Activated naive CD4-positive, alpha-beta T cell treated with anti-CD3 and anti-CD28 coated beads for 36 hours (primary cell): ENCODE results near the gene SLC9C1. TPM values are rescaled to one million over a fixed set of nuclear protein-coding genes. Genes with fewer than 3 reads are reported as not detected.

ENCODE experiments used
- CTCF ChIA-PET: fragments of 350-600 bp; sonication (Branson Sonifier 250); formaldehyde crosslinking; loops from one replicate; lab custom pipeline; 2021; ENCODE audit warnings: antibody characterized with exemption; lab: Charles Lee
- DNase-seq: peaks from one replicate; pipeline ENCODE4 v3.0.0-alpha.2; 2020
- H3K27ac Mint-ChIP-seq: one replicate; pipeline ENCODE4 v1.8.0; 2021; ENCODE audit warnings: mild to moderate bottlenecking, mixed read lengths
- H3K27me3 Mint-ChIP-seq: one replicate; pipeline ENCODE4 v1.8.0; 2021; ENCODE audit warnings: low read depth, mixed read lengths
- H3K36me3 Mint-ChIP-seq: one replicate; pipeline ENCODE4 v1.8.0; 2021; ENCODE audit warnings: low read depth, mixed read lengths
- H3K4me1 Mint-ChIP-seq: one replicate; pipeline ENCODE4 v1.8.0; 2021; ENCODE audit warnings: low read depth, mixed read lengths
- H3K4me3 Mint-ChIP-seq: one replicate; pipeline ENCODE4 v1.8.0; 2021; ENCODE audit warnings: mild to moderate bottlenecking, moderate library complexity, mixed read lengths
- H3K9me3 Mint-ChIP-seq: one replicate; pipeline ENCODE4 v1.8.0; 2021; ENCODE audit warnings: mixed read lengths
- intact Hi-C: fragments of 100-400 bp; cut with micrococcal nuclease; formaldehyde crosslinking; loops from one replicate; pipeline ENCODE4 v1.15.1; 2023
- total RNA-seq, 2 experiments: library from RNA; stranded (reverse); gene quantifications; one replicate each; pipeline ENCODE4 v1.2.3, GENCODE V29; 2021

The SLC9C1 gene
- not detected for total RNA-seq

- Mint-ChIP-seq H3K27me3 (no peaks in the 10 kb centered on the region), H3K4me1 (peaks cover 19% of the 10 kb centered on the region), H3K27ac (peak within 1 kb of the TSS; percentile 20), H3K9me3 (no peaks in the 10 kb centered on the region), H3K36me3 (no peaks in the 10 kb centered on the region), H3K4me3 (peak within 1 kb of the TSS; percentile 60)
- CTCF ChIA-PET = interaction anchor here (0.5 to 5.8 kb wide), 52 partner anchors 9 to 394 kb away, joined by 3 to 46 read pairs (median 5); partner anchors contain the start of gene CD200
- peak; percentile 72 for DNase-seq
- intact Hi-C loops = loop anchor here (1.0 to 5.0 kb wide), 7 partner anchors 34 to 349 kb away; partner anchors contain the start of gene CCDC80
These were observed at the start of gene SLC9C1 for GRCh38 chr3:112293368-112294321. SLC9C1 (minus strand) TSS chr3:112294216; CDS start chr3:112286791, 7,425 bp downstream.

GRCh38 chr3:112341386-112341785 lies 47.4 kb upstream of the SLC9C1 start:
- Mint-ChIP-seq H3K9me3 (no peaks in the 10 kb centered on the region), H3K27ac (peak overlapping the region; percentile 77), H3K36me3 (peaks cover 57% of the 10 kb centered on the region), H3K4me1 (peaks cover 77% of the 10 kb centered on the region), H3K27me3 (no peaks in the 10 kb centered on the region), H3K4me3 (no peak overlapping the region)
- intact Hi-C loops = no loop called here
- DNase-seq = no peak
- CTCF ChIA-PET = no interaction called here

GRCh38 chr3:112339609-112340008 lies 45.6 kb upstream of the SLC9C1 start:
- H3K4me1 Mint-ChIP-seq = peaks cover 77% of the 10 kb centered on the region
- no peak for DNase-seq
- H3K4me3 Mint-ChIP-seq = peak overlapping the region; percentile 3
- H3K36me3 Mint-ChIP-seq = peaks cover 58% of the 10 kb centered on the region
- H3K9me3 Mint-ChIP-seq = no peaks in the 10 kb centered on the region
- H3K27me3 Mint-ChIP-seq = no peaks in the 10 kb centered on the region
- intact Hi-C loops = loop anchor here (5.0 to 10.0 kb wide), 4 partner anchors 635 to 792 kb away; partner anchors contain the start of gene CD200R1
- peak overlapping the region; percentile 87 for H3K27ac Mint-ChIP-seq
- CTCF ChIA-PET = interaction anchor here (1.9 kb wide), 1 partner anchor 17 kb away, joined by 4 read pairs; no protein-coding TSS in a partner anchor

- no peaks in the 10 kb centered on the region for H3K27me3 Mint-ChIP-seq
- peak overlapping the region; percentile 3 for H3K4me3 Mint-ChIP-seq
- peaks cover 55% of the 10 kb centered on the region for H3K36me3 Mint-ChIP-seq
- H3K27ac Mint-ChIP-seq = peak overlapping the region; percentile 87
- intact Hi-C loops = loop anchor here (5.0 to 10.0 kb wide), 4 partner anchors 636 to 792 kb away; partner anchors contain the start of gene CD200R1
- H3K9me3 Mint-ChIP-seq = no peaks in the 10 kb centered on the region
- DNase-seq = no peak
- H3K4me1 Mint-ChIP-seq = peaks cover 72% of the 10 kb centered on the region
- CTCF ChIA-PET = interaction anchor here (1.0 to 1.9 kb wide), 7 partner anchors 18 to 194 kb away, joined by 3 to 7 read pairs (median 4); no protein-coding TSS in a partner anchor
These were observed 45.1 kb upstream of the SLC9C1 start for GRCh38 chr3:112339134-112339533.

- CTCF ChIA-PET = interaction anchor here (0.7 to 1.9 kb wide), 9 partner anchors 11 to 195 kb away, joined by 3 to 7 read pairs (median 4); no protein-coding TSS in a partner anchor
- peaks cover 69% of the 10 kb centered on the region for H3K4me1 Mint-ChIP-seq
- H3K27ac Mint-ChIP-seq = peak overlapping the region; percentile 87
- peaks cover 55% of the 10 kb centered on the region for H3K36me3 Mint-ChIP-seq
- H3K27me3 Mint-ChIP-seq = no peaks in the 10 kb centered on the region
- H3K9me3 Mint-ChIP-seq = no peaks in the 10 kb centered on the region
- no peak for DNase-seq
- peak overlapping the region; percentile 33 for H3K4me3 Mint-ChIP-seq
- intact Hi-C loops = loop anchor here (1.0 to 10.0 kb wide), 11 partner anchors 12 to 791 kb away; partner anchors contain the start of genes BTLA and CD200R1
These were observed 44.7 kb upstream of the SLC9C1 start for GRCh38 chr3:112338727-112339056.

- peaks cover 66% of the 10 kb centered on the region for H3K4me1 Mint-ChIP-seq
- H3K36me3 Mint-ChIP-seq = peaks cover 56% of the 10 kb centered on the region
- no peaks in the 10 kb centered on the region for H3K9me3 Mint-ChIP-seq
- peak overlapping the region; percentile 33 for H3K4me3 Mint-ChIP-seq
- CTCF ChIA-PET = interaction anchor here (0.7 to 6.6 kb wide), 10 partner anchors 11 to 195 kb away, joined by 3 to 41 read pairs (median 4); no protein-coding TSS in a partner anchor
- peak; percentile 33 for DNase-seq
- intact Hi-C loops = loop anchor here (1.0 to 10.0 kb wide), 11 partner anchors 12 to 791 kb away; partner anchors contain the start of genes BTLA and CD200R1
- no peaks in the 10 kb centered on the region for H3K27me3 Mint-ChIP-seq
- peak overlapping the region; percentile 87 for H3K27ac Mint-ChIP-seq
These were observed 44.2 kb upstream of the SLC9C1 start for GRCh38 chr3:112338021-112338726.

GRCh38 chr3:112335434-112335781 lies 41.4 kb upstream of the SLC9C1 start:
- intact Hi-C loops = loop anchor here (1.0 to 10.0 kb wide), 7 partner anchors 55 to 788 kb away; partner anchors contain the start of genes CD200R1 and SLC35A5
- peak overlapping the region; percentile 99 for H3K27ac Mint-ChIP-seq
- DNase-seq = peak; percentile 38
- peak overlapping the region; percentile 94 for H3K4me3 Mint-ChIP-seq
- CTCF ChIA-PET = interaction anchor here (0.8 to 6.6 kb wide), 6 partner anchors 26 to 185 kb away, joined by 3 to 41 read pairs (median 10); partner anchors contain the start of gene SLC9C1
- H3K4me1 Mint-ChIP-seq = peaks cover 54% of the 10 kb centered on the region
- H3K9me3 Mint-ChIP-seq = no peaks in the 10 kb centered on the region
- peaks cover 39% of the 10 kb centered on the region for H3K36me3 Mint-ChIP-seq
- no peaks in the 10 kb centered on the region for H3K27me3 Mint-ChIP-seq

GRCh38 chr3:112334691-112335433 lies 40.8 kb upstream of the SLC9C1 start:
- no peak for DNase-seq

GRCh38 chr3:112333381-112334317 lies 39.6 kb upstream of the SLC9C1 start:
- H3K27ac Mint-ChIP-seq = peak overlapping the region; percentile 99
- no peaks in the 10 kb centered on the region for H3K27me3 Mint-ChIP-seq
- peak; percentile 30 for DNase-seq
- H3K4me1 Mint-ChIP-seq = peaks cover 45% of the 10 kb centered on the region
- intact Hi-C loops = loop anchor here (1.0 to 10.0 kb wide), 4 partner anchors 57 to 726 kb away; partner anchors contain the start of gene CD200R1
- H3K4me3 Mint-ChIP-seq = peak overlapping the region; percentile 94
- no peaks in the 10 kb centered on the region for H3K9me3 Mint-ChIP-seq
- CTCF ChIA-PET = interaction anchor here (0.6 to 6.6 kb wide), 30 partner anchors 11 to 229 kb away, joined by 3 to 41 read pairs (median 5); partner anchors contain the start of genes GCSAM, SLC35A5 and SLC9C1
- peaks cover 32% of the 10 kb centered on the region for H3K36me3 Mint-ChIP-seq

More at GRCh38 chr3:112334691-112335433, 40.8 kb upstream of the SLC9C1 start:
- intact Hi-C loops = loop anchor here (1.0 to 10.0 kb wide), 8 partner anchors 56 to 788 kb away; partner anchors contain the start of genes CD200R1 and SLC35A5
- Mint-ChIP-seq H3K36me3 (peaks cover 38% of the 10 kb centered on the region), H3K27ac (peak overlapping the region; percentile 99), H3K4me3 (peak overlapping the region; percentile 94), H3K9me3 (no peaks in the 10 kb centered on the region), H3K4me1 (peaks cover 54% of the 10 kb centered on the region), H3K27me3 (no peaks in the 10 kb centered on the region)
- CTCF ChIA-PET = interaction anchor here (0.5 to 6.6 kb wide), 16 partner anchors 23 to 198 kb away, joined by 3 to 41 read pairs (median 5); partner anchors contain the start of gene SLC9C1

GRCh38 chr3:112333002-112333380 lies 39.0 kb upstream of the SLC9C1 start, which contains the start of gene CD200:
CD200 (plus strand) TSS chr3:112333156; CDS start chr3:112333213, 57 bp downstream.
- Mint-ChIP-seq H3K36me3 (peaks cover 32% of the 10 kb centered on the region), H3K9me3 (no peaks in the 10 kb centered on the region), H3K27me3 (no peaks in the 10 kb centered on the region), H3K4me1 (peaks cover 39% of the 10 kb centered on the region), H3K27ac (peak within 1 kb of the TSS; percentile 99), H3K4me3 (peak within 1 kb of the TSS; percentile 94)
- DNase-seq = peak; percentile 75
- intact Hi-C loops = loop anchor here (1.0 to 10.0 kb wide), 3 partner anchors 127 to 726 kb away; partner anchors contain the start of gene CD200R1
- CTCF ChIA-PET = interaction anchor here (0.6 to 6.6 kb wide), 26 partner anchors 9 to 229 kb away, joined by 3 to 41 read pairs (median 5); partner anchors contain the start of genes GCSAM, SLC35A5 and SLC9C1
